GM18526 (cell line): ENCODE measurements around the gene APP.

Source experiments
- POLR2A ChIP-seq: IDR thresholded peaks from 3 replicates; pipeline ENCODE4 v1.6.1; 2011; ENCODE audit not compliant: insufficient read length; ENCODE audit errors: extremely low read depth

Gene APP

DNA sequence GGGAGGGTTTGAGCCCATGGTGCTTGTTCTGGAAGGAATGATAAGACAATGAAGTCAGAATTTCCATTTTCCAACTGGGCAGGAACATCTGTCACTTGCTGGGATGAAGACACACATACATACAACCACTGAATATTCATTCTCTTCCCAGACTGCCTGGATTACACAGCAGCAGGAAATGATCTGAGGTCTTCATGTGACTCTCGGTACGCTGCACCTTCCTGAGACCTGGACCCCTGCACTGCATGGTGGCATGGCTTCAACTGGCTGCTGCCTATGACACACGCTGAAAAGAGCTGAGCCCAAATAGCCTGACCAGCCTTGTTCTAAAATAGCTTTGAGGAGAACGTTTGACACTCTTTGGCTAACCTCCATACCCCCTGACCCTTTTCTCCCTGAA, 285.2 kb downstream of the APP start:
- TF ChIP-seq POLR2A: no peak

DNA sequence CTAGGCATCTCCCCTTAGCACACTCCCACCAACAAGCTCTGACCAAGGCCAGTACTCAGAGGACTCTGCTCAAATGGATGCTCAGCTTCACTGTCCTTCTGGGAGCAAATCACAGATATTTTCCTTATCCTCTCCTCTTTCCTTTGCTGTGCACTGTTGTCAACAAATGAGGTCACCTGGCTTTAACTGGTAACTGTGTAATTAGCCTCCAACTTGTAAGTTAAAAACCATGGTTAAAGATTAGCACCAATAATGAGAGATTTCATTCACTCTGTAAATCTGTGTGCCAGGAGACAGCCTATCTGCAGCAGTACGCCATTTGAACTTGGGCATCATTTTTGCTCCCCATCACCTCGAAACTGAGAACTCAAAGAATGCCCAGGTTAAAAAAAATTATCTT, 286.3 kb downstream of the APP start:
- TF ChIP-seq POLR2A: no peak

DNA sequence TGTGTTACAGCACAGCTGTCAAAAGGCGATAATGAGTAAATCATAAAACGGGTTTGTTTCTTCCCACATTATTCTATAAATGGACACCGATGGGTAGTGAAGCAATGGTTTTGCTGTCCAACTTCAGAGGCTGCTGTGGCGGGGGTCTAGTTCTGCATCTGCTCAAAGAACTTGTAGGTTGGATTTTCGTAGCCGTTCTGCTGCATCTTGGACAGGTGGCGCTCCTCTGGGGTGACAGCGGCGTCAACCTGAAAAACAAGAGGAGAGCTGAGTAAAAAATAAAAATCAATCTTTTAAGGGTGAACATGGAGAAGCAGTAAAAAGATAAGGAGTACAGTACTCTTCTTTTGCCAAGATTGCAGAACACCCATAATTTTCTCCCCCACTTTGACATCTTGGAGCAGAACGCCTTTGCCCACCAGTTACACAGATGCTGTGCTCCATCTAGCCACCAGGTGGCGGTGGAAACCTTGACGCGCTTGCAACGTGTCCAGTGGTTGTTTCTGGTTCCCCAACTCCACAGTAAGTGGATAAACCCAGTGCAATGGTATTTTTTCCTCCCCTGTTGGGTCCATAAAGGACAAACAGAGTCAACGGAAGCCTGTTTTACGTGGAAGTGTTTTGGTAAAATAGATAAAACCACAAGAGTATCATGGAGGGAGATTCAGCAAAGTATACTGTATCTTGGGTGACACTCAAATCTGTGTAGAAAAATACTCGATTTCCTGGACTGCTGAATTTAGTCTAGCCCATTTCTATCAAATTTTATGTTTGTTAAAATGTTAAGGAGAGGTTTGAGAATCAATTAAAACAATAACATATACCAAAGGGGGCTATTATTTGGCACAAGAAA, 288.8 kb downstream of the APP start:
- no peak for TF ChIP-seq POLR2A

DNA sequence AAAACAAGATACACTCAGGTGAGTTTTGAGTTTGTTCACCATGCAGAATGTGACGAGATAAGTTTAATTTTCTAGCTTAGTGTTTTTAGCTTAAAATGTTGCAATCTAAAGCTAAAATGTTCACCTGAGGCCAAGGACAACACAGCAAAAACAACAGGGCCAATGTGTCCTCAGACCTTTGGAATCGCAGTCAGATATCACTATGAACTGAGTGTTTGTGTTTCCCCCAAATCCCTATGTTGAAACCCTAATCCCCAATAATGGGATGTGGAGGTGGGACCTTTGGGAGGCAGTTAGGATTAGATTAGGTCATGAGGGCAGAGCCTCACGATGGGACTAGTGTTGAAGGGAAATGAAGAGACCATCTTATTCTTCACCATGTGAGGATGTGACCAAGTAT, 291.4 kb downstream of the APP start:
- no peak for TF ChIP-seq POLR2A

DNA sequence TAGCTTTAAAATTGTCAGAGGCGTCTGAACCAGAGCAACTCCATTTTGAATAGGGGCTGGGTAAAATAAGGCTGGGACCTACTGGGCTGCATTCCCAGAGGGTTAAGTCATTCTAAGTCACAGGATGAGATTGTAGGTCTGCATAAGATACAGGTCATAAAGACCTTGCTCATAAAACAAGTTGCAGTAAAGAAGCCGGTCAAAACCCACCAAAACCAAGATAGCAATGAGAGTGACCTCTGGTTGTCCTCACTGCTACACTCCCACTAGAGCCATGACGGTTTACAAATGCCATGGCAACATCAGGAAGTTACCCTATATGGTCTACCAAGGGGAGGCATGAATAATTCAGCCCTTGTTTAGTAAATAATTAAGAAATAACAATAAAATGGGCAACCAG, 292.2 kb downstream of the APP start:
- TF ChIP-seq POLR2A: no peak

DNA sequence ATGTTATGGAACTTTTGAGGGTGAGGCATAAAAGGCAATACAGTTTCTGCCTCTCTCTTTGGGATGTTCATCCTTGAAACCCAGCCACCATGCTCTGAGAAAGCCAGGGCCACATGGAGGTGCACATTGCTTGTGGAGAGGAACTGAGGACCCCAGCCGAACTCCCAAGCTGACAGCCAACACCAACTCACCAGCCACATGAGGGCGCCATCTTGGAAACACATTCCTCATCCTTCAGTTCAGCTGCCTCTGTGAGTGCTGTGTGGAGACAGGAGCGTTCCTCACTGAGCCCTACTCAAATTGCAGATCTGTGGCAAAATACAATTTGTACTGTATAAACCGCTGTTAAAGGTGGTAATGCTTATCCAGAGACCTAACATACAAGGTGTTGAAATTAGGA, 298.3 kb downstream of the APP start:
- TF ChIP-seq POLR2A: no peak

DNA sequence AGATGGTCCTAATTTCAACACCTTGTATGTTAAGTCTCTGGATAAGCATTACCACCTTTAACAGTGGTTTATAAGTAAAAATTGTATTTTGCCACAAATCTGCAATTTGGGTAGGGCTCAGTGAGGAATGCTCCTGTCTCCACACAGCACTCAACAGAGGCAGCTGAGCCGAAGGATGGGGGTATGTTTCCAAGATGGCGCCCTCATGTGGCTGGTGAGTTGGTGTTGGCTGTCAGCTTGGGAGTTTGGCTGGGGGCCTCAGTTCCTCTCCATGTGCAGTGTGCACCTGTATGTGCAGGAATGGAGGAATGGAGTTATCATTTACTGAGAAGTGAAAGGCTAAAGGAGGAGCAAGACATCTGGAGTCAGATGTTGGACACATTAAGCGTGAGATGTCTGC, 299.0 kb downstream of the APP start:
- no peak for TF ChIP-seq POLR2A

DNA sequence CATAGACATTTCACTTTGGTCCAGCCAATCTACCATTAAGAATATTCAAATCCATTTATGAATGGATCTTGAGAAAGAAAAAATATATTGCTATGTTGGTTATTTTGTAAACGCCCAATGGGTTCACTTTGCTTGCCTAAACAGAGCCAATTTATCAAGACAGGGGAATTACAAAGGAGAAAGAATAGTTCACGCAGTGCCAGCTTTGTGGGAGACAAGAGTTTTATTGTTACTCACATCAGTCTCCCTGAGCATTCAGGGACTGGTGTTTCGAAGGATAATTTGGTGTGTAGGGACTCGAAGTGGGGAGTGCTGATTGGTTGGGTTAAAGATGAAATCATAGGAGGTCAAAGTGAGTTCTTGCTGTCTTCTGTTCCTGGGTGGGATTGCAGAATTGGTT, 300.5 kb downstream of the APP start:
- no peak for TF ChIP-seq POLR2A

DNA sequence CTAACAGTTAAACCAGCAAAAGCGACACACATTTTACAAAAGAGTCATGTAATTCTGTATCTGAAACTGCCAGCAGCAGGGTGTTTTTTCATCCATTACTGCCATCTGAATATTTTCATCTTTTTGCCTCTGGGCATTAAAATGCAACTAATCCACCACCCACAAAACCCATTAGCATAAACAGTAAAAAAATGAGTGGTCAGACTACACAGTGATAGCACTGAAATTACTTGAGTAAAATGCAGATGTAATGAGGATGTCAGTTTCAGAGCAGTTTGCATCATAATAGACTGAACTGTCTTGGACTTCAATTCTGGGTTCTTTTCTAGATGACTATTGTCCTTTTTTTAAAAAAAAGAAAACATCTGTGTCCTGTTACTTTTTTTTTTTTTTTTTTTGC, 303.5 kb downstream of the APP start:
- TF ChIP-seq POLR2A: no peak

DNA sequence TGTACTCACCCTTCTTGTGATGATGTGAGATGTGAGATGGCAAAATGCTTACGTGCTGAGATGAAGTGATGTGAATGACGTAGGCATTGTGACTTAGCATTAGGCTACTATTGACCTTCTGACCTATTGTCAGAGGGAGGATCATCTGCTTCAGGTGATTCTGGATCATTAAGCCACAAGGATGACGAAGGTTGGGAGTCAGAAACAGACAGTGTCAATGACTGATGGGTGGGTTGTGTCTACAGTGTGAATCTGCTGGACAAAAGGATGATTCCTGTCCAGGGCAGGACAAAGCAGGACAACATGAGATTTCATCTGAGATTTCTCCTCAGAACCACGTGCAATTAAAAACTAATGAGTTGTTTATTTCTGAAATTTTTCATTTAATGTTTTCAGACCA, 306.8 kb downstream of the APP start:
- no peak for TF ChIP-seq POLR2A

DNA sequence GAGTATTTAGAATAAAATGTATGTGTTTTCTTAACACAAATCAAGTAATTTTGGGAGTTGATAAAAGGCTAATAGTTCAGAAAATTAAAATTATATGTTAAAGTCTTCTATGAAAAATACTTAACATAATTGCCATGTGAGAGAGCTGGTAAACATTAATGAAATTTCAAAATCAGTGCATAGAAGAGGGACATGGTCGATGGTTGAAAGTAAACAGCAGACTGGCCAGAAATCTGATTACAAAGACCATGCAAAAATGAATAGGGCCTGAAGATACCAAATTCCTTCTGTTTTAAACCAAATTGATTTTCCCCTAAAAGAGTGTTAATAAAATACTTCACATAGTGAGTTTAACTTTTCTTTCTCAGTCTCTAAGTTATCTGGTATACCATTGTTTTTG, 307.5 kb downstream of the APP start:
- TF ChIP-seq POLR2A: no peak

DNA sequence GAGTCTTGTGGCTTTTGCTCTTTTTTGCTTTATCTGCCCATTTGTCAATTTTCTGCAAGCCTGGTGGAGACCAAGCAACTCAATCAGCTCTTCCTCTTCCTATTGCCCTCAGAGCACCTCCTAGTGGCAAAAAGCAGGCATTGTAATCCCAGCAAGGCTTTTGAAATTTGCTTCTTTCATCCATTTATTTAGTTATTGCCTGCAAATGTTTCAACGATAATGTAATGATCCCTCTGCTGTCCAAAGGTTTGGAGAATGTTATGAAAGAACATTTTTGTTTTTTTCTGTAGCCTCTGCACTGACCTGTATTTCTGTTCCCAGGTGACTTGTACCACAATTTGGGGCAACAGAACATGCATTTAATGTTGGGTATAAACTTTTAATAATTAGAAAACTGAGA, 308.0 kb downstream of the APP start:
- TF ChIP-seq POLR2A: no peak

DNA sequence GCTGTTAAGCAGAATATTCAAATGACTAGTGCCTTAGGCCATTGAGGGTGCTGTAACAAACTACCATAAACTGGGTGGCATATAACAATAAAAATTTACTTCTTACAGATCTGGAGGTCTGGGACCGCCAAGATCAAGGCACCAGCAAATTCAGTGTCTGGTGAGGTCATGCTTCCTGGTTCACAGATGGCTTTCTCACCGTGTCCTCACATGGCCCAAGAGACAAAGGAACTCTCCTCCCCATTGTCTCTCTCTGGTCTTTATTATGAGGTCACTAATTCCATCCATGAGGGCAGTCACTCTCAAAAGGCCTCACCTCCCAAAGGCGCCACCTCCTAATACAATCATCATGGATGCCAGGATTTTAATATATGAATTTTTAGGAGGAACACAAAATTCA, 308.5 kb downstream of the APP start:
- no peak for TF ChIP-seq POLR2A

DNA sequence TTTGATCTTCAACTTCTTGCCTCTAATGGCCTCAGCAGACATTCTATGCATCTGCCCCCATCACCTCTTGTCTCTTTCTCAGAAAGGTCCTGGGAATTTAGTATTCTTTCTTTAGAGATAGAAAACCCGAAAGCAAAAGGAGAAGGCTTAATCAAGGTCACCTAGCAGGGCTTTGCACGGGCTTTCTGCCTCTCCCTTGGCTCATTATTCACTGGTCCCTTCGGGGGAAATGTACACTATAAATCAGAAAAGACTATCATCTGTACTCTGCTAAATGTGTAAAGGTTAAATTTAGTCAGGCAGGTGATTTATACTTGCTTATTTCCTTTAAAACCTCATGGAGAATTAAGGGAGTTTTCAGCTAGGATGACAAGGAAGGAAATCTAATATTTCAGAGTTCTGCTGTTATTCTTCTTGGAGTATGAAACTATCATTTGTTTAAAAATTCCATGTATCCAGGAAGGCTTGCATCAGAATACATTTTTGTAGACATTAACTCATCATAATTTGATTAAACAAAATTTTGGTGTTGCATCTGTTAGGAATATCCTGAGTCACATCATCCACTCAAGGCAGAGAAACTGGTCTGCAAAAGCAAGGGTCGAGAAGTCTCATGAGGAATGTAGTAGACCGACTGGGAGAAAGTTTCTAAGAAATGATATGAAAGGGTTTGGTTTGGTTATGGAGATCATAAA, 311.2 kb downstream of the APP start:
- no peak for TF ChIP-seq POLR2A

DNA sequence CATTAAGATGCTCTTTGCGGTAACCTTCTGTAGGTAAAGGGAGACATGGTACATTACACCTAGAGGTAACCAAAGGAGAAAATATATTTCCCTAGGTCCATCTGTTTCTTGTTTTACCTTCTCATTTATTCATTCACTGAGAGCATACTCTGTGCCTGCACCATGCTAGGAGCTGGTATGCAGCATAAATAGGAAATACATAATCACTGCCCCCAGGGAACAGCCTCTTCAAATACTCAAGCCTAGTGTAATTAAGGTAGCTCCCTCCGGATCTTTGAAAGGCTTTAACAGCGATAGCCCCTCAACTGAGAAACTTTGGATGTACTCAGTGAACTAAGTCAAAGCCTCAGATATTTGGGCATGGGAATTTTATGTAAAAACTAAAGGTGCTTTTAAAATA, 312.2 kb downstream of the APP start:
- TF ChIP-seq POLR2A: no peak

DNA sequence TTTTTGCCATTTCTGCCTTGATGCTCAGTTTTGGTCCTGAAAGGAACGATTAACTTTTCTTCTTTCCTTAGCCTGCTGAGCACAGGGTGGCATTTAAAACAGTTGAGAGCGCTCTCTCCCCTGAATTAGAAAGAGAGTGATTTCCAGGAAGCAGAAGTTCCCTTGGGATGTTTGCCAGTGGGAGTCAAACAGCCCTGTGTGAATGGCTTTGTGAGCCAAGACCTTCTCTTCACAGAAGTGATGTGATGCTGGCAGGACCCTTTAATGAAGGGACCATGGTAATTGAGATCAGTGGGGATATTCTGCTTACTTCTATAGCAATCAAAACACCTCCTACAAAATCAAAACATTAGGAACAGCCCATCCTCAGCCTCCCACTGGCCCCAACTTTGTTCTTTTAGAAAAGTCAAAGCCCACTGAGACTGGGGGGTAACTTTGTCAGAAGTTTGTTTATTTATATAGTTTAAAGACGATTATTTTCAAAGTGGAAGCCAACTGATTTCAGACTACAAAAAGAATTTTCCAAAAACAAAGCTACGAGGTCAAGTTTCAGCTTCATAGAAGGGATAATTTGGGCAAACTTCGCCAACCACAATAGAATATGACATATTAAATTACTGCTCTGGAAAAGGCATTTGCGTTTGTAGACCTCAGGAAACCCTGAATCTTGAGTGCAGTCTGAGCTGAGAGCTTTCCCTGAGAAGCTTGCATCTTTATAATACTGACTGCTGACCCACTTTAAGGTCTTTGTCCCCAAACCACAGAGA, 313.1 kb downstream of the APP start:
- no peak for TF ChIP-seq POLR2A
